ENCODE measurements around the gene AMT.

The AMT gene

DNA sequence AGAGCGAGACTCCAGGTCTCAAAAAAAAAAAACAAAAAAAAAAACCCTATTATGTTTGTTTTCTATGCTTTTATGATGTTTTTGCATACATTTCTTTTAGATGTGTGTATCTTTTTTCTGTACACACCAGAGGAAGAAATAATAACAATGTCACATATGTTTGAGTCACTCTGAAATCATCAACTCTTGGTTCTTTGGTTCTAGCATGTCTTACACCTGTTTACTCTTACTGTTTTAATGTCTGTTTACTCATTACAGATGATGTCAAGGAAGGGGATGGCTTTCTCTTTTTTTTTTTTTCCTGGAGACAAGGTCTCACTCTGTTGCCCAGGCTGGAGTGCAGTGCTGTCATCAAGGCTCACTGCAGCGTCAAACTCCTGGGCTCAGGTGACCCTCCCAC, 34.6 kb downstream of the AMT start:
- TF ChIP-seq, protein P1, sequence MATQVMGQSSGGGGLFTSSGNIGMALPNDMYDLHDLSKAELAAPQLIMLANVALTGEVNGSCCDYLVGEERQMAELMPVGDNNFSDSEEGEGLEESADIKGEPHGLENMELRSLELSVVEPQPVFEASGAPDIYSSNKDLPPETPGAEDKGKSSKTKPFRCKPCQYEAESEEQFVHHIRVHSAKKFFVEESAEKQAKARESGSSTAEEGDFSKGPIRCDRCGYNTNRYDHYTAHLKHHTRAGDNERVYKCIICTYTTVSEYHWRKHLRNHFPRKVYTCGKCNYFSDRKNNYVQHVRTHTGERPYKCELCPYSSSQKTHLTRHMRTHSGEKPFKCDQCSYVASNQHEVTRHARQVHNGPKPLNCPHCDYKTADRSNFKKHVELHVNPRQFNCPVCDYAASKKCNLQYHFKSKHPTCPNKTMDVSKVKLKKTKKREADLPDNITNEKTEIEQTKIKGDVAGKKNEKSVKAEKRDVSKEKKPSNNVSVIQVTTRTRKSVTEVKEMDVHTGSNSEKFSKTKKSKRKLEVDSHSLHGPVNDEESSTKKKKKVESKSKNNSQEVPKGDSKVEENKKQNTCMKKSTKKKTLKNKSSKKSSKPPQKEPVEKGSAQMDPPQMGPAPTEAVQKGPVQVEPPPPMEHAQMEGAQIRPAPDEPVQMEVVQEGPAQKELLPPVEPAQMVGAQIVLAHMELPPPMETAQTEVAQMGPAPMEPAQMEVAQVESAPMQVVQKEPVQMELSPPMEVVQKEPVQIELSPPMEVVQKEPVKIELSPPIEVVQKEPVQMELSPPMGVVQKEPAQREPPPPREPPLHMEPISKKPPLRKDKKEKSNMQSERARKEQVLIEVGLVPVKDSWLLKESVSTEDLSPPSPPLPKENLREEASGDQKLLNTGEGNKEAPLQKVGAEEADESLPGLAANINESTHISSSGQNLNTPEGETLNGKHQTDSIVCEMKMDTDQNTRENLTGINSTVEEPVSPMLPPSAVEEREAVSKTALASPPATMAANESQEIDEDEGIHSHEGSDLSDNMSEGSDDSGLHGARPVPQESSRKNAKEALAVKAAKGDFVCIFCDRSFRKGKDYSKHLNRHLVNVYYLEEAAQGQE (IDR thresholded peaks at IDR 0.05; ENCODE audit: insufficient read depth in 1 of 2, low read depth in 2 of 2, low read length in 2 of 2) = no peak
- TF ChIP-seq FOXP2 (optimal IDR thresholded peaks at IDR 0.05; ENCODE audit: borderline replicate concordance, extremely low read depth, extremely low read length, insufficient read depth) (no peak), SIN3A (IDR thresholded peaks at IDR 0.05; ENCODE audit: borderline replicate concordance, insufficient read depth, low read length) (no peak), POLR2AphosphoS5 (IDR thresholded peaks at IDR 0.05; ENCODE audit: low read depth, low read length) (no peak), TAF1 (IDR thresholded peaks at IDR 0.05; ENCODE audit: borderline replicate concordance, insufficient read depth, low read length) (no peak)

DNA sequence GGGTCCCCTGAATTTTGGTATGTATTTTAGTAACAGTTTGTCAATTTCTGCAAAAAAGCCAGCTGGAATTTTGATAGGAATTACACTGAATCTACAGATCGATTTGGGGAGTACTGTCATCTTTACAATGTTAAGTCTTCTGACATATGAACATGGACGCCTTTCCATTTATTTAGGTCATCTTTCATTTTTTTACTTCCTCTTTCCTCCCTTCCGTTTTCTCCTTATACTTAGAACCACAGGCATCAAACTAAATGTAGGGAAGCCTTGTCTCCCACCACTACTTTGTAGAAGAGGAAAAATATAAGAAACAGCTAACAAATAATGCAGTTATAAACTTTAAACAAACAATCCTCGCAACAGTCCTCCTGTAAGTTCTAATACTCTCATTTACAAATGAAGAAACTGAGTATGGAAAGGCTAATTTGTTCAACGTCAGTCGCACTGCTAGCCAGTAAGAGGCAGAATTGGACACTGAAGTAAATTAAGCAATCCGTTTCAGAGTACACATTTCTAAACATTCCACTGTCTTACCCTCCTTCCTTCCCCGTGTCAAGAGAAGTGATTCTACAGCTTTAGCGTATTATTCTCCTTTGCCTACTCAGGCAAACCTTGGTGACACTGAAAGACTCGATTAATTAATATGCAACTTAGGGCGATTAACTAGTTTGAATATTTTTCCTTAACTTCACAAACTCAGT, 36.1 kb downstream of the AMT start:
- TF ChIP-seq FOXP2 (optimal IDR thresholded peaks at IDR 0.05; ENCODE audit: borderline replicate concordance, extremely low read depth, extremely low read length, insufficient read depth) (no peak), POLR2AphosphoS5 (IDR thresholded peaks at IDR 0.05; ENCODE audit: low read depth, low read length) (no peak), SIN3A (IDR thresholded peaks at IDR 0.05; ENCODE audit: borderline replicate concordance, insufficient read depth, low read length) (no peak), TAF1 (IDR thresholded peaks at IDR 0.05; ENCODE audit: borderline replicate concordance, insufficient read depth, low read length) (no peak)
- TF ChIP-seq, protein P1 (IDR thresholded peaks at IDR 0.05; ENCODE audit: insufficient read depth in 1 of 2, low read depth in 2 of 2, low read length in 2 of 2) = no peak

DNA sequence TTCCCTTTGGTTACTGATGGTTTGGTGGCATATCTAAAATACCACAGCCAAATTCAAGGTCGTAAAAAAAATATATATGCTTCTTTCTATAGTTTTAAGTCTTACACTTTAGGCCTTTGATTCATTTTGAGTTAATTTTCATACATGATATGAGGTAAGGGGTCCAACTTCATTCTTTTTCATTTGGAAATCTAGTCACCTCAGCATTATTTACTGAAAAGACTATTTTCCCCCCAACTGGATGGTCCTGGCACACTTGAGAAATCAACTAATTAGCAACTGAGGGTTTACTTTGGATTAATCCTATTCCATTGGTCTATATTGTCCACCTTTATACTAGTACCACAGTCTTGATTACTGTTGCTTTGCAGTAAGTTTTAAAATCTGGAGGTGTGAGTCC, 36.7 kb downstream of the AMT start:
- TF ChIP-seq POLR2AphosphoS5 (IDR thresholded peaks at IDR 0.05; ENCODE audit: low read depth, low read length) = no peak
- TF ChIP-seq, protein P1 (IDR thresholded peaks at IDR 0.05; ENCODE audit: insufficient read depth in 1 of 2, low read depth in 2 of 2, low read length in 2 of 2) = no peak
- no peak for TF ChIP-seq SIN3A (IDR thresholded peaks at IDR 0.05; ENCODE audit: borderline replicate concordance, insufficient read depth, low read length)
- TF ChIP-seq TAF1 (IDR thresholded peaks at IDR 0.05; ENCODE audit: borderline replicate concordance, insufficient read depth, low read length) = no peak
- no peak for TF ChIP-seq FOXP2 (optimal IDR thresholded peaks at IDR 0.05; ENCODE audit: borderline replicate concordance, extremely low read depth, extremely low read length, insufficient read depth)

DNA sequence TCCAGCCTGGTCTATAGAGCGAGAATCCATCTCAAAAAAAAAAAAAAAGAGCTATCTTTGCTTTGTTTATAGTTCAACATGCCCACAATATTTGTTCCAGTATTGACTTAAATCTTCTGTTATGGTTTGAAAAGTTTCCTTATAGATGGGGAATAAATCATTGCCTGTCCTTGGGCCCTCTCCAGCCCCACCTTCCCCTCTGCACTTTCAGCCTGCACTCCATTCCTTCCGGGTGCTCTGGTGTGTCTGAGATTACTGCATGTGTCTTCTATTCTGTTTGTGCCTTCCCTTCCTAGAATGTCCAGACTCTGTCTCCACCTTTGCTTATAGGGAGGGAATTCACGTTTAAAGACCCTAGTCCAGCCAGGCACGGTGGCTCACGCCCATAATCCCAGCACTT, 38.9 kb downstream of the AMT start:
- TF ChIP-seq, protein P1 (IDR thresholded peaks at IDR 0.05; ENCODE audit: insufficient read depth in 1 of 2, low read depth in 2 of 2, low read length in 2 of 2) = no peak
- TF ChIP-seq FOXP2 (optimal IDR thresholded peaks at IDR 0.05; ENCODE audit: borderline replicate concordance, extremely low read depth, extremely low read length, insufficient read depth) (no peak), POLR2AphosphoS5 (IDR thresholded peaks at IDR 0.05; ENCODE audit: low read depth, low read length) (no peak), SIN3A (IDR thresholded peaks at IDR 0.05; ENCODE audit: borderline replicate concordance, insufficient read depth, low read length) (no peak), TAF1 (IDR thresholded peaks at IDR 0.05; ENCODE audit: borderline replicate concordance, insufficient read depth, low read length) (no peak)

Data from PFSK-1 (cell line).